ENCODE measurements around the gene ANKRD40.

ANKRD40 gene

DNA sequence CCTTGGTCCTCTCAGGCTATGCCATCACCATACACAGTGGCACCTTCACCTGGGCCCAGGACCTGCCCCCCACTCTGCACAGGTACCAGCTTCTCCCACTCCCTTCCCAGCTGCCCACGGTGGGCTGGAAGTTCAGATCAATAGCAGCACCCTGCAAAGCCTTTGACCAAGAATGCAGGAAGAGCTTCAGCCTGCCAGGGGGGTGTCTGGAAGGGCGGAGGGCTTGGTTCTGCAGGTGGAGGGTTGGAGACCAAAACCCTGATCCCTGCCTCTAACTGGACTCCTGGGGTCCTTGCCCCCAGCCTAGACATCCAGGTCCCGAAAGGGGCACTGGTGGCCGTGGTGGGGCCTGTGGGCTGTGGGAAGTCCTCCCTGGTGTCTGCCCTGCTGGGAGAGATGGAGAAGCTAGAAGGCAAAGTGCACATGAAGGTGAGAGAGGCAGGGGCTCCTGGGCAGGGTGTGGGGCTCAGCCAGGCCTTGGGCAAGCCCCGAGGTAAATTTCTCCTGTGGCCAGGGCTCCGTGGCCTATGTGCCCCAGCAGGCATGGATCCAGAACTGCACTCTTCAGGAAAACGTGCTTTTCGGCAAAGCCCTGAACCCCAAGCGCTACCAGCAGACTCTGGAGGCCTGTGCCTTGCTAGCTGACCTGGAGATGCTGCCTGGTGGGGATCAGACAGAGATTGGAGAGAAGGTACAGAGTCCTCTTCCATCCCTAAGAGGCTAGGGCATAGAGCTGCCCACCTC lies 38.7 kb downstream of the ANKRD40 start:
- Histone ChIP-seq H3K27ac (replicated peaks; ENCODE audit: low read length) (no peak overlapping the region), H3K4me2 (ENCODE audit: insufficient read depth, low read length, poor library complexity, severe bottlenecking) (no peak overlapping the region), H4K8ac (ENCODE audit: low read depth, low read length) (no peak overlapping the region), H3K36me3 (replicated peaks in 1 of 2; ENCODE audit: control insufficient read depth in 2 of 2, insufficient read depth in 2 of 2, low read length in 2 of 2) (no peaks in the 10 kb centered on the region), H2AK5ac (ENCODE audit: low read depth, low read length) (peak overlapping the region; percentile 53), H2BK12ac (ENCODE audit: low read length) (no peak overlapping the region), H3K79me1 (ENCODE audit: low read depth, low read length) (no peaks in the 10 kb centered on the region), H2BK5ac (ENCODE audit: low read length) (no peak overlapping the region), H3K9me3 (replicated peaks in 1 of 2; ENCODE audit: control insufficient read depth in 2 of 2, insufficient read depth in 1 of 2, low read depth in 1 of 2, low read length in 2 of 2) (no peaks in the 10 kb centered on the region), H3K4ac (ENCODE audit: low read length) (no peak overlapping the region), H3K9ac (ENCODE audit: low read depth, low read length, poor library complexity) (no peak overlapping the region), H3K27me3 (ENCODE audit: control insufficient read depth in 3 of 3, insufficient read depth in 3 of 3, low read depth in 1 of 3, low read length in 3 of 3) (peaks cover 0 to 16% (median 0%) of the 10 kb centered on the region in 3 experiments), H3K4me3 (ENCODE audit: low read length in 2 of 2) (no peak overlapping the region), H3K23ac (ENCODE audit: low read depth, low read length, poor library complexity) (peak overlapping the region; percentile 17), H3K4me1 (ENCODE audit: control insufficient read depth in 2 of 2, insufficient read depth in 1 of 2, low read depth in 1 of 2, low read length in 2 of 2) (peaks cover 3 to 10% of the 10 kb centered on the region in 2 donors), H3K14ac (ENCODE audit: low read length) (peak overlapping the region; percentile 77), H2BK15ac (ENCODE audit: low read length) (peak overlapping the region; percentile 54), H2AFZ (ENCODE audit: low read length) (peak overlapping the region; percentile 68), H4K91ac (ENCODE audit: low read depth, low read length, poor library complexity) (peak overlapping the region; percentile 26), H3K18ac (ENCODE audit: low read length) (peak overlapping the region; percentile 21), H2BK120ac (ENCODE audit: low read depth, low read length) (no peak overlapping the region)
- DNase-seq (ENCODE audit: low spot score): no peak
- no CpG with 5 or more reads among the region's 9 CpGs for WGBS, 2 donors (ENCODE audit: extremely low coverage in 2 of 2, insufficient read length in 2 of 2, insufficient replicate concordance in 1 of 2)

DNA sequence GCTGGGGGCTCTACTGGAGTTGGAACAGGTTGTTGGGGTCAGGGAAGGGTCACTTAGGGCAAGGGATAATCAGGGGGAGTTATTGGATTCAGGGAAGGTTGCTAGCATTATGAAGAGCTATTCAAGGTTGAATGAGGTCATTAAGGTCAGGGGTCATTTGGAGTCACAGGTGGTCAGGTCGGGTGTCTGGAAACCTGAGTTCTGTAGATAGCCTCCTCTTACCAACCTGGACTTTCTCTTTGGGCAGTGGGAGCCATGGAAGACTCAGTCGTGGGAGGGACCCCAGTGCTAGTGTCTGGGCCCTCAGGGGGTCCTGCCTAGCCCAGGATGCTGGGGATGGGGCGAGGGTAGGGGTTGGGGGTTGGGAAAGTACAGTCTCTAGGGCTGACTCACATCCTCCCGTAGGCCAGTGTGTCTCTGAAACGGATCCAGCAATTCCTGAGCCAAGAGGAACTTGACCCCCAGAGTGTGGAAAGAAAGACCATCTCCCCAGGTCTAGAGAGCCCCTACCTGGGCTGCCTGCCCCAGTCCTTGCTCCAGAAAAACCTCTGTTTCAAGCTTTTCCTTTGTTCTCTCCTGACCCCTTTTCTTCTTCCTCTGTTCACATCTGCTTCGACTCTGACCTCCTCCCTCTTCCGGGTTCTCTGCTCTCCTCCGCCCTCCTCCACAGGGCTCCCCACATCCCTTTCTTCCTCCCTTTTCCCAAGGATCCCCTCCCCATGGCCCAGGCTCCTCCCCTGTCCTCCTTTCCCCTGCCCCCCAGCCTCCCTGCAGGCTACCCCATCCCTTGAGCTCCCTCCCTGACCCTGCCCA lies 39.5 kb downstream of the ANKRD40 start:
- no CpG with 5 or more reads among the region's 8 CpGs for WGBS, 2 donors (ENCODE audit: extremely low coverage in 2 of 2, insufficient read length in 2 of 2, insufficient replicate concordance in 1 of 2)
- H4K8ac ChIP-seq (ENCODE audit: low read depth, low read length): no peak overlapping the region
- no peak overlapping the region for H3K27ac ChIP-seq (replicated peaks; ENCODE audit: low read length)
- H3K4me2 ChIP-seq (ENCODE audit: insufficient read depth, low read length, poor library complexity, severe bottlenecking): no peak overlapping the region
- H3K4ac ChIP-seq (ENCODE audit: low read length): no peak overlapping the region
- H3K79me1 ChIP-seq (ENCODE audit: low read depth, low read length): no peaks in the 10 kb centered on the region
- H2BK12ac ChIP-seq (ENCODE audit: low read length): no peak overlapping the region
- H2BK5ac ChIP-seq (ENCODE audit: low read length): no peak overlapping the region
- peak overlapping the region; percentile 77 for H3K14ac ChIP-seq (ENCODE audit: low read length)
- no peak overlapping the region for H4K91ac ChIP-seq (ENCODE audit: low read depth, low read length, poor library complexity)
- H2AK5ac ChIP-seq (ENCODE audit: low read depth, low read length): peak overlapping the region; percentile 53
- H3K9me3 ChIP-seq (replicated peaks in 1 of 2; ENCODE audit: control insufficient read depth in 2 of 2, insufficient read depth in 1 of 2, low read depth in 1 of 2, low read length in 2 of 2): no peaks in the 10 kb centered on the region
- peak overlapping the region; percentile 54 for H2BK15ac ChIP-seq (ENCODE audit: low read length)
- peak overlapping the region; percentile 60 for H3K18ac ChIP-seq (ENCODE audit: low read length)
- H3K23ac ChIP-seq (ENCODE audit: low read depth, low read length, poor library complexity): peak overlapping the region; percentile 17
- no peak overlapping the region for H3K9ac ChIP-seq (ENCODE audit: low read depth, low read length, poor library complexity)
- peak overlapping the region; percentile 68 for H2AFZ ChIP-seq (ENCODE audit: low read length)
- no peak overlapping the region for H2BK120ac ChIP-seq (ENCODE audit: low read depth, low read length)
- H3K36me3 ChIP-seq (replicated peaks in 1 of 2; ENCODE audit: control insufficient read depth in 2 of 2, insufficient read depth in 2 of 2, low read length in 2 of 2): no peaks in the 10 kb centered on the region
- DNase-seq (ENCODE audit: low spot score): no peak
- H3K4me1 ChIP-seq (ENCODE audit: control insufficient read depth in 2 of 2, insufficient read depth in 1 of 2, low read depth in 1 of 2, low read length in 2 of 2): peaks cover 3 to 10% of the 10 kb centered on the region in 2 donors
- H3K4me3 ChIP-seq (ENCODE audit: low read length in 2 of 2): no peak overlapping the region
- H3K27me3 ChIP-seq (ENCODE audit: control insufficient read depth in 3 of 3, insufficient read depth in 3 of 3, low read depth in 1 of 3, low read length in 3 of 3): peaks cover 0 to 15% (median 0%) of the 10 kb centered on the region in 3 experiments

DNA sequence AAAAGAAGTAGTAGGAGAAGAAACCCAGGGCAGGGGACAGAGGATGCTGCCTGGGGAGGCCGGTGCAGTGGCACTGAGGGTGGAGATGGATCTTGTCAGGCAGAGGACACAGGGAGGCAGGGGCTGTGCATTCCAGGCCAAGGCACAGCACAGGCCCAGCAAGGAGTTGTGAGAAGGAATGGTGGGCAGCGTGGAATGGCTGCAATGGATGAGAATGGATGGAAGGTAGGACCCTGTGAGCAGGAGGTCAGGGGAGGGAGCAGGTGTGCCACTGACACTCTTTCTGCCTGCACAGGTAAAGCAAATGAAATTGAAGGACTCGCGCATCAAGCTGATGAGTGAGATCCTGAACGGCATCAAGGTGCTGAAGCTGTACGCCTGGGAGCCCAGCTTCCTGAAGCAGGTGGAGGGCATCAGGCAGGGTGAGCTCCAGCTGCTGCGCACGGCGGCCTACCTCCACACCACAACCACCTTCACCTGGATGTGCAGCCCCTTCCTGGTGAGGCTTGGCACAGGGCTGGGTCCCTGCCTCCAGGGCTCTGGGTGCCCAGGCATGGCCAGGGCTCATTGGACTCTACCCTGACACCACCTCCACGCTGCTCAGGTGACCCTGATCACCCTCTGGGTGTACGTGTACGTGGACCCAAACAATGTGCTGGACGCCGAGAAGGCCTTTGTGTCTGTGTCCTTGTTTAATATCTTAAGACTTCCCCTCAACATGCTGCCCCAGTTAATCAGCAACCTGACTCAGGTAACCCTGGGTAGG lies 40.3 kb downstream of the ANKRD40 start:
- no CpG with 5 or more reads among the region's 14 CpGs for whole genome bisulfite sequencing, 2 donors (ENCODE audit: extremely low coverage in 2 of 2, insufficient read length in 2 of 2, insufficient replicate concordance in 1 of 2)
- no peak overlapping the region for H2BK12ac ChIP-seq (ENCODE audit: low read length)
- no peak overlapping the region for H4K8ac ChIP-seq (ENCODE audit: low read depth, low read length)

More for the DNA sequence above, 40.3 kb downstream of the ANKRD40 start:
- Histone ChIP-seq H2BK120ac (ENCODE audit: low read depth, low read length) (no peak overlapping the region), H3K27ac (replicated peaks; ENCODE audit: low read length) (no peak overlapping the region), H2AFZ (ENCODE audit: low read length) (no peak overlapping the region), H3K23ac (ENCODE audit: low read depth, low read length, poor library complexity) (no peak overlapping the region), H2BK15ac (ENCODE audit: low read length) (no peak overlapping the region), H3K9me3 (replicated peaks in 1 of 2; ENCODE audit: control insufficient read depth in 2 of 2, insufficient read depth in 1 of 2, low read depth in 1 of 2, low read length in 2 of 2) (no peaks in the 10 kb centered on the region), H3K36me3 (replicated peaks in 1 of 2; ENCODE audit: control insufficient read depth in 2 of 2, insufficient read depth in 2 of 2, low read length in 2 of 2) (no peaks in the 10 kb centered on the region), H3K18ac (ENCODE audit: low read length) (peak overlapping the region; percentile 42), H3K4ac (ENCODE audit: low read length) (no peak overlapping the region), H3K4me3 (ENCODE audit: low read length in 2 of 2) (no peak overlapping the region), H3K14ac (ENCODE audit: low read length) (no peak overlapping the region), H3K4me2 (ENCODE audit: insufficient read depth, low read length, poor library complexity, severe bottlenecking) (no peak overlapping the region), H2BK5ac (ENCODE audit: low read length) (no peak overlapping the region), H2AK5ac (ENCODE audit: low read depth, low read length) (peak overlapping the region; percentile 18), H3K27me3 (ENCODE audit: control insufficient read depth in 3 of 3, insufficient read depth in 3 of 3, low read depth in 1 of 3, low read length in 3 of 3) (peaks cover 0 to 10% (median 0%) of the 10 kb centered on the region in 3 experiments), H3K79me1 (ENCODE audit: low read depth, low read length) (no peaks in the 10 kb centered on the region), H4K91ac (ENCODE audit: low read depth, low read length, poor library complexity) (peak overlapping the region; percentile 17), H3K4me1 (ENCODE audit: control insufficient read depth in 2 of 2, insufficient read depth in 1 of 2, low read depth in 1 of 2, low read length in 2 of 2) (peaks cover 3 to 11% of the 10 kb centered on the region in 2 donors), H3K9ac (ENCODE audit: low read depth, low read length, poor library complexity) (peak overlapping the region; percentile 17)
- no peak for DNase-seq (ENCODE audit: low spot score)

Measured in neuronal stem cell (in vitro differentiated cells).